ENCODE measurements around the gene IRF2BPL.

IRF2BPL gene

GRCh38 chr14:77006132-77006531 lies 22.4 kb downstream of the IRF2BPL start:
- no peak for DNase-seq (ENCODE audit: low read depth, low spot score)
- ChIA-PET POLR2A (no interaction called here), CTCF (interaction anchor here (1.0 to 1.3 kb wide), 3 partner anchors 9 to 93 kb away, joined by 3 to 4 read pairs (median 3); no protein-coding TSS in a partner anchor)
- H3K4me3 ChIP-seq (ENCODE audit: low read depth, low read length), result no peak overlapping the region
- no peak for TF ChIP-seq CTCF (IDR thresholded peaks at IDR 0.05; ENCODE audit: insufficient read depth, low read length, missing control alignments)

- DNase-seq (ENCODE audit: low read depth, low spot score), result no peak
- no peak overlapping the region for H3K4me3 ChIP-seq (ENCODE audit: low read depth, low read length)
- no peak for TF ChIP-seq CTCF (IDR thresholded peaks at IDR 0.05; ENCODE audit: insufficient read depth, low read length, missing control alignments)
- CTCF ChIA-PET, result interaction anchor here (1.0 to 1.1 kb wide), 3 partner anchors 8 to 92 kb away, joined by 3 read pairs; no protein-coding TSS in a partner anchor
- POLR2A ChIA-PET, result no interaction called here
These were observed 22.9 kb downstream of the IRF2BPL start for GRCh38 chr14:77005559-77005958.

- POLR2A ChIA-PET, result no interaction called here
- no peak for TF ChIP-seq CTCF (IDR thresholded peaks at IDR 0.05; ENCODE audit: insufficient read depth, low read length, missing control alignments)
- no peak overlapping the region for H3K4me3 ChIP-seq (ENCODE audit: low read depth, low read length)
- CTCF ChIA-PET, result interaction anchor here (0.7 to 1.1 kb wide), 4 partner anchors 9 to 129 kb away, joined by 3 read pairs; no protein-coding TSS in a partner anchor
- no peak for DNase-seq (ENCODE audit: low read depth, low spot score)
These were observed 23.6 kb downstream of the IRF2BPL start for GRCh38 chr14:77004711-77005460.

GRCh38 chr14:77003960-77004710 lies 24.4 kb downstream of the IRF2BPL start:
- no peak for DNase-seq (ENCODE audit: low read depth, low spot score)
- TF ChIP-seq CTCF (IDR thresholded peaks at IDR 0.05; ENCODE audit: insufficient read depth, low read length, missing control alignments), result no peak
- no peak overlapping the region for H3K4me3 ChIP-seq (ENCODE audit: low read depth, low read length)
- ChIA-PET CTCF (interaction anchor here (0.7 to 1.1 kb wide), 2 partner anchors 9 to 128 kb away, joined by 3 read pairs; no protein-coding TSS in a partner anchor), POLR2A (no interaction called here)

GRCh38 chr14:77002889-77003288 lies 25.6 kb downstream of the IRF2BPL start:
- H3K4me3 ChIP-seq (ENCODE audit: low read depth, low read length), result no peak overlapping the region
- ChIA-PET POLR2A (no interaction called here), CTCF (interaction anchor here (1.1 kb wide), 1 partner anchor 89 kb away, joined by 7 read pairs; no protein-coding TSS in a partner anchor)
- no peak for TF ChIP-seq CTCF (IDR thresholded peaks at IDR 0.05; ENCODE audit: insufficient read depth, low read length, missing control alignments)
- DNase-seq (ENCODE audit: low read depth, low spot score), result no peak

- ChIA-PET CTCF (interaction anchor here (1.1 kb wide), 1 partner anchor 89 kb away, joined by 7 read pairs; no protein-coding TSS in a partner anchor), POLR2A (no interaction called here)
- TF ChIP-seq CTCF (IDR thresholded peaks at IDR 0.05; ENCODE audit: insufficient read depth, low read length, missing control alignments), result no peak
- no peak overlapping the region for H3K4me3 ChIP-seq (ENCODE audit: low read depth, low read length)
- no peak for DNase-seq (ENCODE audit: low read depth, low spot score)
These were observed 26.2 kb downstream of the IRF2BPL start for GRCh38 chr14:77002335-77002734.

Data from AG04449 (cell line).